Cerebellar nuclear complex (tissue), 1 donor: ENCODE data around the gene PDE8B.

Source experiments
- DNase-seq, 2 experiments: peaks; one replicate each; lab custom pipeline; 2025; lab: John Stamatoyannopoulos, UW

PDE8B gene

DNA sequence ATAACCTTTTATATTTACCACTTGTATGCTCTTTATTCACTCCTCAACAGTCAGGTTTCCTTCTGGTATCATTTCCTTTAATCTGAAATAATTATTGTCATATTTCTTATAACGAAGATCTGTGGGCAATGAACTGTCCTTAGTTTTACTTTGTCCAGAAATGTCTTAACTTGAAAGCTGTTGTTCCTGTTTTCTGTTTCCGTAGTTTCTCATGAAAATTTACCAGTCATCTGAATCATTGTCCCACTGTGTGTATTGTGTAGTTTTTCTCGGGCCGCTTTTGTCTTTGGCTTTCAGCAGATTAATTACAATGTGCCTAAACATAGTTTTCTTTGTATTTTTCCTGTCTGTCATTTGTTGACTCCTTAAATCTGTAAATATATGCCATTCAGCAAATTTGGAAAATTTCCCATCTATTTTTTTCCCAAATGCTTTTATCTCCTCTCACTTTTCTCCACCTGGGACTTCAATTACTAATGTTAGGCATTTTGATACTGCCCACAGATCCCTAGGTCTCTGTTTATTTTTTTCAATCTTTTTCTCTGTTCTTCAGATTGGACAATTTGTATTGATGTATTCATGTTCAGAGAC lies 74.9 kb downstream of the PDE8B start:
- DNase-seq: no peak

- DNase-seq: no peak
Observed at GRCh38 chr5:77292026-77292757, 81.7 kb downstream of the PDE8B start.

GRCh38 chr5:77294185-77294584 lies 83.7 kb downstream of the PDE8B start:
- DNase-seq: no peak

GRCh38 chr5:77295863-77296378 lies 85.4 kb downstream of the PDE8B start:
- no peak for DNase-seq

- no peak for DNase-seq
Observed at GRCh38 chr5:77298146-77298545, 87.7 kb downstream of the PDE8B start.

DNA sequence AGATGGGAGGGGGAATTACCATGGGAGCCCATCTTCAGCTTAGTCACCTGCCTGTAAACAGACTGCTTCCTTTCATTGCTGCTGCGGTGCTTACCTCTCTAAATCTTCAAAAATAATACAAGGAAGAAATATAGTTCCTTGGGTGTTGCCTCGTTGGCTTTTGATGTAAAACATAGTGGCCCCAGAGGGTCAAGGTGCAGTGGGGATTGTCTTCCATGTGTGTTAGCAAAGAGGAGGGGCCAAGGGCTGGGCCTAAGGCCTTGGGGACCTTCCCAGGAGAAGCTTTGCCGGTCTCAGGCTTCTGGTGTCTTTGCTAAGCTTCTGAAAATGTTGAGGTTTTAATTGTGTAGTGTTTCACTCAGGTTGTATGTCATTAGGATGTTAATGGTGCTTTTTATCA lies 90.0 kb downstream of the PDE8B start:
- no peak for DNase-seq

DNA sequence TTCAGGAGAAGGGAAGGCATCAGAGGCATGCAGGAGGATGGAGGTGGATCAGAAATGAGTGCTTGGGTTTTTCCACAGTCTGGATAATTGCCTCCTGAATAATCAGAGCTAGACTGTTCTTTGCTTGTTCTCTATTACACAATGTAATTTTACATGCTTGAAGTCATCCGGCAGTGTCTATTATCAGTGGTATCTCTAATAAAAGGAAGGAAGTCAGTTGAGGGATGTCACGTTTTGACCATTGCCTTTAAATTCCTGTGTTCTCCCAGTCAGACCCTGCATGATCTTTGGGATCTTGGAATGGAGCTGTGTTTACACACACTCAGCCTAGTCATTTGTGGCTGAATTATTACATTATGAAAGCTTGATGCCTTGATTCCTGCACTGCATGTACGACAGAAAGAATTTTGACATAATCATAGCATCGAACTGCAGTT lies 91.0 kb downstream of the PDE8B start:
- no peak for DNase-seq

GRCh38 chr5:77302247-77302646 lies 91.8 kb downstream of the PDE8B start:
- DNase-seq: no peak

- DNase-seq: no peak
Observed at GRCh38 chr5:77302653-77303052, 92.2 kb downstream of the PDE8B start.

- DNase-seq: no peak
Observed at GRCh38 chr5:77304388-77304787, 93.9 kb downstream of the PDE8B start.

- no peak for DNase-seq
Observed at GRCh38 chr5:77305222-77305846, 94.9 kb downstream of the PDE8B start.

DNA sequence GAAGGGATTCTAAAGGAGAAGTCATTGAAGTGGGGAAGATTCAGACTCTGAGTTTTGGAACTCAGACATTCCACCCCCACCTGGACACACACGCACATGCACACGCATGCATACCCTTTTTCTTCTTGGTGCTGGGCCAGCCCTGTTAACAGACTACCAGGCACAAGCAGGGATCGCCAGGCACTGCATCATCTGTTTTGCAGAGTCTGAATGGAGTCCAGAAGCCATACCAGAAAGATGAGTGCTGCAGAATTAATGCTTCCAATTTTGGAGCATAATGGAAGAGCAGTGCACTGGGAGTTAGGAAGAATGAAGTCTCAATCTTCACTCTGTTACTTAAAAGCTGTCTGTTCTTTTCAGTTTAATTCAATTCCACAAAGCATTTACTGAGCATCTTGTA lies 95.5 kb downstream of the PDE8B start:
- DNase-seq: no peak

DNA sequence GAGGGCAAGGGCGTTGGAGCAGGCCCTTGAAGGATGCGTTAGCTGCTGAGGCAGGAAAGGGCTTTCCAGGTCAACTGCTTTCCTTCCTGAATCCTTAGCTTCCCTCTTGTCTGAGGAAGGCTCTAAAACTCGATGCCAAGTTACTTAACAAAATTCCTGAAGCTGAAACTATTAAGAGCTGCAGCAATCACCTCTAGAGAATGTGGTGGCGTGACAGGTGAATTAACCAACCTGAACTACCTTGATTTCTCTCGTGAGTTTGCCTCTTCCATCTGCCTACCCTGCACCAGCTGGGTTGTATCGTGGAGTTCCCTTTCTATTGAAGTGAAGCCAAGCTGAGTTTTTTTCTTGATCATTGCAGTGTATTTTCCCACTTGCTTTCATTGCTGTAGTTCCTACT lies 96.1 kb downstream of the PDE8B start:
- DNase-seq: no peak

DNA sequence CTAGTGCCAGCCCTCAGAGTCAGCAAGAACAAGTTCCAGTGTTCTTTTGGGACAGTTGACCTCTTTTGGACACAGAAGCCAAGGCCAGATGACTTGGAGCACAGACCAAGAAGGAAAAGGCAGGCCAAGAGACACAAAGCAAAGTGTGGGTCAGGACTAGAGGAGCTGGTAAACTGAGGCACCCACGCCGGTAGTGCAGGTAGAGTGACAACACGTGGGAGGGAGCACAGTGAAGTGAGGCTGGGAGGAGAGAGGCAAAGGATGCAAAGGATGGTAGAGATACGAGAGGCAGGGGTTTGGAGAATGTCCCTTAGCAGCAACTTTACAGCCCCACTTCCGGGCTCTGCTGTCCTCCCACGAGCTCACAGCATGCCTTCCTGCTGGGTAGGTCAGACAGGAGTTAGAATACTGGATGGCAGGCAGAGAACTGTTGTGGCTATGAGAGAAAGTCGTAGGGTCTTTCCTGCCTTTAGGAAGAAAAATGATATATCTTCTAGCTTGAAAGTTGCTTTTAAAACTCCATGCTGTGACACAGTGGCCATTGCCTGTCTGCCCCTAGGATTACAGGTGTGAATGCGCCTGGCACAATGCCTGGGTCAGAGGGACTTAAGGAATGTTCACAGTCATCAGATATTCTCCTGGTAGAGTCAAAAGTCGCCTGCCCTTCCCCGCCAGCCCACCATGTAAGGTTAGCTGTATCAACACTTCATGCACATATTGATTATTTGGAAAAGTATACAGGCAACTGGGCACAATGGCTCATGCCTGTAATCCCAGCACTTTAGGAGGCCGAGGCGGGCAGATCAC lies 97.9 kb downstream of the PDE8B start:
- DNase-seq: no peak

DNA sequence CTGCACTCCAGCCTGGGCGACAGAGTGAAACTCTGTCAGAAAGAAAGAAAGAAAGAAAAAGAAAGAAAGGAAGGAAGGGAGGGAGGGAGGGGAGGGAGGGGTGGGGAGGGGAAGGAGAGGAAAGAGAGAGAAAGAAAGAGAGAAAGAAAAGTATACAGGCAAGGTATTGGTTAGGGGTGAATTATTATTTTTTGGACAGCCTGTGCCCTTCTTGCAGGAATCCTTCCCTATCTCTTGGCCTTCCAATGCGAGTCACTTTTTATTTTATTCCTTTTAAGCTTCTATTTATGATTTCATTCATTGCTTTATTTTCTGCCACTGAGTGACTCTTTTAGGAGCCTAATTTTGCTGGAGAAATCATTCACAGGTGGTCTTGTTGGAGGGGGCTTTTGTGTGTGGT lies 98.7 kb downstream of the PDE8B start:
- DNase-seq: no peak

DNA sequence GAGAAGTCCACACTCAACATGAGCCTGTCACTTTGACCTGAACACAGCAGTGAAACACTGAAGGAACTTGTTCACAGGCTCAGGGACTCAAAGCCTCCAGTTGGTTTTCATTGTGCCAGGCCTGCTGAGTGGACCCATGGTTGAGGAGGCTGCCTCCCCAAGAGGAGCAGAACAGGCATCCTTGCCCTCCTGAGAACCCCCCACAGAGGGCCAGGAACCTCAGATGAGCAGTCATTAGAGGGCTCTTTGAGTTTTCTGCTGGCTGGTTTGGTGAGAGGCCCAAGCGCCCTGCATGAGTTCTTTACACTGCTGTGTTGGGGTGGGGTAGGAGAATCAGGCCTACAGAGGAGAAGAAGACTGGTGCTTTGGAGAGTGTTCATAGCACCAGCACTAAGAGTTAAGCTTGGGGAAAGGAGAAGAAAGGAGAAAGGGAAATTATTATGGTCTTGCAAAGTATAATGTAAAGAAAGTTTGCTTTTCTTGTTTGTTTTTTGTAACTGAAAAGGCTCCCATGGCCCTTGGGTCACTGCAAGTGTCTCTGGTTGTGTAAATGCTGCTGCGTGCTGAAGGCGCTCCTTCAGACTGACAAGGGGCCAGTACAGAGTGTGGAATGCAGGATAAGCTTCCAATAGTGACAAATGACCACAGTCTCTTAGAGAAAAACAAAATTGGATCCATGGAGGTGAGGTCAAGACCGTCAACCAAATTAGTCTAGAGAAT lies 100.2 kb downstream of the PDE8B start:
- no peak for DNase-seq

DNA sequence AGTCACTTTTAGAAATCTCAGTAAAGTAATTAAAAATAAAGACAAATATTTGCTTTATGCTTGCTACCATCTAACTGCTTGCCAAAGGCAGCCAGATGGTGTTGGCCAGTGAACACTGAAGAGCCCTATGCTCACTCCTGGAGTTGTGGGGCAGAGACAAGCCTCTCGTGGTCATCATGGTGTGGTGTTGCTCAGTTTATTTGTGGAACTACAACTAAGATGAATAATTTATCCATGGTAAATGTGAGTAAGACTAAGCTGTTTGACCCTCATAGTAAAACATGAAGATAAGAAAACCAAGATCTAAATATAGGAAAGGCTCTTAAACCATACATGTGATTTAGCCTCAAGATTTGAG lies 100.7 kb downstream of the PDE8B start:
- no peak for DNase-seq

DNA sequence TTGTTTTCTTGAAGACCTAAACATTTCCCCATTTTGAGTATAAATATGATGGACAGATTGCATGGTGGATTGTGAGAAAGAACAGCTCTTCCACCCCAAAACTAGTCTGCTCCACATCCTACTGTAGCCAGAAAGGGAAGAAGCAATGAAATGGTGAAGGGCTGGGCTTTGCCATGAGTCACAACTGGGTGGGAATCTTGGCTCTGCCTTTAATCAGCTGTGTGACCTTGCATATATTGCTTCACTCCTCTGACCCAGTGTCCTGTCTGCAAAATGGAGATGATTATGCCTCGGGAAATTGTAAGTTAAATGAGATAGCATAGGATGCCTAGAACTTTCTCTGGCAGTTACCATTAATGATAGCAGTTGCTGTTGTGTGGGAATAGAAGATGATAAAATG lies 101.9 kb downstream of the PDE8B start:
- DNase-seq: no peak

DNA sequence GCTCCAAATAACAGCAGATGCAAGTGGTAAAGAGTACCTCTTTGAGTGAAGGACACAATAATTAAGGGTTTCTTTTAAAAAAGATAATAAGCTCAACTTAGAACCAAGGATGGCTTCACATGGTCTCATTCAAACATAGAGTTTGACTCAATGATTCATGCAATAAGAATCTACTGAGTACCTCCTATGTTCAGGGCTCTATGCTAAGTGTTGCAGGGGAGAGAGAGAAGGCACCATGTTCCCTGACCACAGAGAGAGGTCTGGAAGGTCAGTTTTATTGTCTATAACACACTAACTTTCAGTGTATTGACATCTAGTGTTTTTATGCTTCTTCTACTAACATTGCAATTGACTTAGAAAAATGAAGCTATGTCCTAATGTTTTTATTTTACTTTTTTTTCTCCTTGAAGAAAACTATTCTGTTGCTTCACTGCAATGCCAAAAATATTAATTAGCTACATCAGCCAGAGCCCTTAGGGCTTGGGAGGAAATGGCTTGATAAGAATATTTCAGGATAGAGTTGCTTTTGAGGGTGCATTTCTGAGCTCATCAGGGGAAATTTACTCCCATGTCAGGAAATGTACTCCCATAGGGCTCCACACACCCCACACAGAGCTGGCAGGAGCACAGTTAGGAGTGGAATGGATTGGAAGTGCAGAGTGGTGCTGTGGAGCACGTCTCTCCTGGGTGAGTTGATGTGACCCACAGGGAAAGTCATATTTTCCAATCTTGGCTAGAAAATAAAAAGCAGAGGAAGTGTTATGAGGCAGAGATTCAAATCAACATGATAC lies 106.6 kb downstream of the PDE8B start:
- no peak for DNase-seq

DNA sequence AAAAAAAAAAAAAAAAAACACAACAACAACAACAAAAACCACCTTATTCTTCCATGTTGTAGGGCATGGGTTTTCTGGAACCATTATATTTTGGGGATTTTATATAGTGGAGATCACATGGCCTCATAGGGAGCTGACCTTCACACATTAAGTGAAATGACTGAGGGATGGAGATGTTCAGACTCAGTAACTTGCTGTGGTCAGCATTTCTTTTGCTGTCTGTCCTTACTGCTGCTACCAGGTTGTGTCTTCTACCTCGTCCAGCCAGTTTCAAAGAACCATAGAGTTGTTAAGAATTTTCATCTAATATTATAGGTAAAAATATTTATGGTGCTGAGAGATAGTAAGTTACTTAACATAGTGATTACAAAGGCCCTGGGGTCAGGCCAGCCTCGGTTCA lies 107.6 kb downstream of the PDE8B start:
- DNase-seq: no peak
